PC-3 (cell line): ENCODE results near the gene BACE2. TPM values are rescaled to one million over a fixed set of nuclear protein-coding genes. Genes with fewer than 3 reads are reported as not detected.

Source experiments
- ATAC-seq: fragments of 200-7000 bp; cut with Tn5 transposase; 2 replicates; pipeline ENCODE4 v1.9.1; 2020; ENCODE audit warnings: mild to moderate bottlenecking, moderate library complexity
- BruUV-seq: library from RNA; stranded (reverse); fragments of 400-500 nt; replicated peaks from 2 replicates; lab custom pipeline; 2021; lab: Mats Ljungman, UMichigan
- CTCF ChIA-PET: fragments of 300-600 bp; sonication (Branson Sonifier 250); formaldehyde crosslinking; loops from one replicate; lab custom pipeline; 2022; ENCODE audit warnings: antibody characterized with exemption; lab: Charles Lee
- POLR2A ChIA-PET: fragments of 300-600 bp; sonication (Branson Sonifier 250); formaldehyde crosslinking; loops from one replicate; lab custom pipeline; 2022; ENCODE audit warnings: antibody characterized with exemption; ENCODE audit not compliant: unreplicated experiment; lab: Charles Lee
- DNase-seq: peaks from one replicate; pipeline ENCODE4 v3.0.0-alpha.2; 2015
- H2AFZ ChIP-seq: fragments of 300-600 bp; sonication (generic); 2 replicates; pipeline ENCODE4 v1.6.0; 2016; ENCODE audit warnings: antibody characterized with exemption, low read length
- H3F3A ChIP-seq: fragments of 300-600 bp; sonication (generic); one replicate; pipeline ENCODE4 v1.6.0; 2017; ENCODE audit warnings: antibody characterized with exemption, low read length, control low read depth, mild to moderate bottlenecking; ENCODE audit not compliant: unreplicated experiment
- H3K27ac ChIP-seq: fragments of 300-600 bp; sonication (generic); 2 replicates; pipeline ENCODE4 v1.5.1; 2016; ENCODE audit warnings: mild to moderate bottlenecking, low read length
- H3K27me3 ChIP-seq: fragments of 300-600 bp; sonication (generic); 2 replicates; pipeline ENCODE4 v1.6.1; 2016; ENCODE audit warnings: low read length, mixed read lengths
- H3K36me3 ChIP-seq: fragments of 300-600 bp; sonication (generic); 2 replicates; pipeline ENCODE4 v1.6.1; 2016; ENCODE audit warnings: low read depth, mixed run types, low read length, mixed read lengths
- H3K4me1 ChIP-seq: fragments of 300-600 bp; sonication (generic); 2 replicates; pipeline ENCODE4 v1.5.1; 2016; ENCODE audit warnings: low read length; ENCODE audit not compliant: insufficient read depth
- H3K4me2 ChIP-seq: fragments of 300-600 bp; sonication (generic); 2 replicates; pipeline ENCODE4 v1.6.0; 2016; ENCODE audit warnings: low read length
- H3K4me3 ChIP-seq: fragments of 300-600 bp; sonication (generic); 2 replicates; pipeline ENCODE4 v1.5.1; 2016; ENCODE audit warnings: mild to moderate bottlenecking, low read length, mixed read lengths
- H3K79me2 ChIP-seq: fragments of 300-600 bp; sonication (generic); 2 replicates; pipeline ENCODE4 v1.6.1; 2017; ENCODE audit warnings: low read length, mixed read lengths
- H3K9ac ChIP-seq: fragments of 300-600 bp; sonication (generic); 2 replicates; pipeline ENCODE4 v1.6.0; 2016; ENCODE audit warnings: mild to moderate bottlenecking, low read length
- H3K9me2 ChIP-seq: fragments of 300-600 bp; sonication (generic); replicated peaks from 2 replicates; pipeline ENCODE4 v1.6.1; 2016; ENCODE audit warnings: mixed run types, low read length, mixed read lengths
- H3K9me3 ChIP-seq: fragments of 300-600 bp; sonication (generic); 2 replicates; pipeline ENCODE4 v1.6.1; 2016; ENCODE audit warnings: low read length, mixed read lengths
- H4K20me1 ChIP-seq: fragments of 300-600 bp; sonication (generic); 2 replicates; pipeline ENCODE4 v1.6.1; 2016; ENCODE audit warnings: low read length, mixed read lengths
- EZH2 ChIP-seq: fragments of 300-600 bp; sonication (generic); IDR thresholded peaks from one replicate; pipeline ENCODE4 v1.6.1; 2017; ENCODE audit warnings: antibody characterized with exemption, mild to moderate bottlenecking, low read length; ENCODE audit not compliant: unreplicated experiment
- EZH2phosphoT487 ChIP-seq: fragments of 300-600 bp; sonication (generic); IDR thresholded peaks from 2 replicates; pipeline ENCODE4 v1.6.1; 2018; ENCODE audit warnings: mild to moderate bottlenecking, antibody characterized with exemption, low read length, borderline replicate concordance
- intact Hi-C: fragments of 100-400 bp; cut with micrococcal nuclease; formaldehyde crosslinking; loops from 2 replicates; pipeline ENCODE4 v1.9.0; 2023
- total RNA-seq: library from RNA; depleted of rRNA; stranded (reverse); fragments of >200 nt; gene quantifications from 2 replicates; pipeline ENCODE4 v1.2.3, GENCODE V29; 2014
- TF ChIP-seq, protein P1 (sequence below): fragments of 300-600 bp; sonication (generic); conservative IDR thresholded peaks from 2 replicates; pipeline ENCODE4 v1.5.1; 2017; ENCODE audit warnings: antibody characterized with exemption, low read depth, mild to moderate bottlenecking, low read length

BACE2 gene
- total RNA-seq, 1 experiment from 2014 or later, result 89.2 TPM

- TF ChIP-seq EZH2phosphoT487, result no peak
- TF ChIP-seq EZH2, result no peak
- TF ChIP-seq, protein P1, sequence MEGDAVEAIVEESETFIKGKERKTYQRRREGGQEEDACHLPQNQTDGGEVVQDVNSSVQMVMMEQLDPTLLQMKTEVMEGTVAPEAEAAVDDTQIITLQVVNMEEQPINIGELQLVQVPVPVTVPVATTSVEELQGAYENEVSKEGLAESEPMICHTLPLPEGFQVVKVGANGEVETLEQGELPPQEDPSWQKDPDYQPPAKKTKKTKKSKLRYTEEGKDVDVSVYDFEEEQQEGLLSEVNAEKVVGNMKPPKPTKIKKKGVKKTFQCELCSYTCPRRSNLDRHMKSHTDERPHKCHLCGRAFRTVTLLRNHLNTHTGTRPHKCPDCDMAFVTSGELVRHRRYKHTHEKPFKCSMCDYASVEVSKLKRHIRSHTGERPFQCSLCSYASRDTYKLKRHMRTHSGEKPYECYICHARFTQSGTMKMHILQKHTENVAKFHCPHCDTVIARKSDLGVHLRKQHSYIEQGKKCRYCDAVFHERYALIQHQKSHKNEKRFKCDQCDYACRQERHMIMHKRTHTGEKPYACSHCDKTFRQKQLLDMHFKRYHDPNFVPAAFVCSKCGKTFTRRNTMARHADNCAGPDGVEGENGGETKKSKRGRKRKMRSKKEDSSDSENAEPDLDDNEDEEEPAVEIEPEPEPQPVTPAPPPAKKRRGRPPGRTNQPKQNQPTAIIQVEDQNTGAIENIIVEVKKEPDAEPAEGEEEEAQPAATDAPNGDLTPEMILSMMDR, result no peak
- H3K4me2 ChIP-seq, result no peak overlapping the region
- no peaks in the 10 kb centered on the region for H3K36me3 ChIP-seq
- H2AFZ ChIP-seq, result no peak overlapping the region
- POLR2A ChIA-PET, result no interaction called here
- H3K4me1 ChIP-seq, result no peaks in the 10 kb centered on the region
- no peaks in the 10 kb centered on the region for H3K27me3 ChIP-seq
- H3K27ac ChIP-seq, result no peak overlapping the region
- H3K9me3 ChIP-seq, result no peaks in the 10 kb centered on the region
- BruUV-seq, result no TSS peak
- intact Hi-C loops, result no loop called here
- H3K79me2 ChIP-seq, result peaks cover 21% of the 10 kb centered on the region
- H3F3A ChIP-seq, result no peaks in the 10 kb centered on the region
- H3K9me2 ChIP-seq, result no peaks in the 10 kb centered on the region
- CTCF ChIA-PET, result no interaction called here
- ATAC-seq (no peak), DNase-seq (no peak)
- no peak overlapping the region for H3K9ac ChIP-seq
- no peak overlapping the region for H3K4me3 ChIP-seq
- H4K20me1 ChIP-seq, result 0 out of 2 replicates have a peak, but pooled peaks cover 13% of the 10 kb centered on the region
These were observed 36.8 kb downstream of the BACE2 start for GRCh38 chr21:41204736-41205135.

DNA sequence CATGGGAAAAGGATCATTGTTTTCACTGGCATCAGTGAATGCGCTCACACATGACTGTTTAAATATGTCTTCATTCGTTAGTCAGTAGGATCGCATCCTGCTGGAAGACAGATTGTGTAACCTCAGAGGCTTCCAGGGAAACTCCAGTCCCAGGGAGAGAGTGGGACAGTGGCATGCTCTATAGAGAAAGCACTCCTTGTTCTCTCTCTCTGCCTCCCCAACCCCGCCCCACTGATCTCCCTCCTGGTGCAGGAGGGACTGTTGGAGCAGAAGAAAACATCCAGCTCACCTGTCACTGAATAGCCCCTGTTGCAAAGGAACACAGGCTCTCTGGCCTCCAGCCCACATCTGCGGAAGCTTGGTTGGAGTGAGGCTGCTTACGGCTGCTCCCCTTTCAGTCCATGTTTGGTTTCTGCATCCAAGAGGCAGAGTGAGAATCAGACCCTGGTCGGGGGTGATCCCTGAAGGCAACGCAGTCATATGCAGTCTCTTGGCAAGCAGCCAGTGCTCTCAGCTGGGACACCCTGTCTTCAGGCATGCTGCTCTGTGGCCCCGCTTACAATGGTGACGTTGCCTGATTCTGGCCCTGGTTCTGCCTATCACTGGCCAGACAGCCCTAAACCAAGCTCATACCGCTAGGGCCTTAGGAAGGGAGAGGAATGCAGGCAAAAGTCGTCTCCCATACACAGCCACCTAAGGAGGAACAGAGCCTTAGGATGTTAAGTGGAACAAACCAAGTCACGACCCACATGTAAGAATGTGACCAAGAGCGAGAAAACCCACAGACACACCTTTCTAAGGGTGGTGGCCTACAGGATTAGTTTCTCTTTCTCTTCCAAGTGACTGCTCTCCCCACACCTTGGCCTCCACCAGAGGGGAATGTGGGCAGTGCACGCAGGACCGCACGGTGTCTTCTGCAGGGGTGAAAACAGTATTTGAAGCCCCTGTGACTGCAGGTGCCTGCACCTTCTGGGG is 39.7 kb downstream of the BACE2 start:
- Histone ChIP-seq H3K9me3 (no peaks in the 10 kb centered on the region), H3K79me2 (peaks cover 10% of the 10 kb centered on the region), H3K27ac (no peak overlapping the region), H4K20me1 (0 out of 2 replicates have a peak, but pooled peaks cover 13% of the 10 kb centered on the region), H2AFZ (no peak overlapping the region), H3K9ac (no peak overlapping the region), H3F3A (no peaks in the 10 kb centered on the region), H3K4me2 (no peak overlapping the region), H3K9me2 (no peaks in the 10 kb centered on the region), H3K4me1 (no peaks in the 10 kb centered on the region), H3K36me3 (no peaks in the 10 kb centered on the region), H3K27me3 (no peaks in the 10 kb centered on the region), H3K4me3 (no peak overlapping the region)
- TF ChIP-seq EZH2phosphoT487 (no peak), EZH2 (no peak)
- TF ChIP-seq, protein P1, result no peak
- no peak for DNase-seq
- intact Hi-C loops, result no loop called here
- 0 out of 2 replicates have a peak, but pooled peaks have one; percentile 20 for ATAC-seq
- ChIA-PET POLR2A (interaction anchor here (0.7 kb wide), 1 partner anchor 24 kb away, joined by 7 read pairs; no protein-coding TSS in a partner anchor), CTCF (no interaction called here)
- no TSS peak for BruUV-seq

DNA sequence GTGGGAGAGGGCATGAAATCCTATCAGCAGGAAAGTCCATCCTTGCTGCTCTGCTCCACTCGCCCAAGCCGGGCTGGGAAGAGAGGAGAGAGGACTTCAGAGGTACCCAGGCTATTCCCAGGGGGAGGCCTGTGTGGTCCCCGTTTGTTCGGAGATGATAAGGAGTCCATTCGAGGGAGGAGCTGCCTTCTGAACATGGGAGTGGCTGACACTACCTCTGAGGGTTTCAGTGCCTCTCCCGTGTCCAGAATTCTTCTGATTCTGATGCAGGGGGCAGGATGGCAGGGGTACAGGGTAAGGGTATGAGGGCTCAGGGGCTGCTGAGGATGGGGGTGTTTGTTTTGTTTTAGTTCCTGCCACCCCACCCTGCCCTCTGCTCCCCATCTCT is 40.4 kb downstream of the BACE2 start:
- H3K4me3 ChIP-seq, result no peak overlapping the region
- TF ChIP-seq EZH2phosphoT487, result no peak
- TF ChIP-seq, protein P1, result no peak
- TF ChIP-seq EZH2, result no peak
- ChIA-PET CTCF (no interaction called here), POLR2A (no interaction called here)
- H3K9me3 ChIP-seq, result no peaks in the 10 kb centered on the region
- ATAC-seq (no peak), DNase-seq (no peak)
- H3K9ac ChIP-seq, result no peak overlapping the region
- H2AFZ ChIP-seq, result no peak overlapping the region
- no peaks in the 10 kb centered on the region for H3K27me3 ChIP-seq
- H3K79me2 ChIP-seq, result peaks cover 4% of the 10 kb centered on the region; the same call in 1 of the 2 replicates
- no peaks in the 10 kb centered on the region for H3K9me2 ChIP-seq
- H3K36me3 ChIP-seq, result no peaks in the 10 kb centered on the region
- no peaks in the 10 kb centered on the region for H3F3A ChIP-seq
- H3K4me2 ChIP-seq, result no peak overlapping the region
- BruUV-seq, result no TSS peak
- intact Hi-C loops, result no loop called here
- H3K4me1 ChIP-seq, result no peaks in the 10 kb centered on the region
- no peak overlapping the region for H3K27ac ChIP-seq
- H4K20me1 ChIP-seq, result 0 out of 2 replicates have a peak, but pooled peaks cover 13% of the 10 kb centered on the region
